ENCODE results near the gene BATF3. TPM values are rescaled to one million over a fixed set of nuclear protein-coding genes. Genes with fewer than 3 reads are reported as not detected.

BATF3 gene
- polyA plus RNA-seq, 1 of the 3 experiments (the other 2 are of a cell fraction) = 0.76 TPM

- no peak for DNase-seq
- Histone ChIP-seq H3K4me3 (ENCODE audit: low read depth in 2 of 2, low read length in 1 of 2) (no peak overlapping the region), H4K20me1 (ENCODE audit: insufficient read depth) (no peaks in the 10 kb centered on the region), H3K36me3 (replicated peaks in 1 of 2; ENCODE audit: control insufficient read depth in 1 of 2, insufficient read depth in 2 of 2, low read length in 1 of 2) (no peaks in the 10 kb centered on the region), H3K4me2 (no peak overlapping the region), H3K9ac (no peak overlapping the region), H3K9me3 (no peaks in the 10 kb centered on the region), H3K27me3 (ENCODE audit: insufficient read depth) (peaks cover 14% of the 10 kb centered on the region; the same call in 1 of the 2 replicates), H3K9me2 (no peaks in the 10 kb centered on the region), H3K79me2 (ENCODE audit: insufficient read depth) (no peaks in the 10 kb centered on the region), H3K27ac (ENCODE audit: low read depth in 2 of 2, low read length in 1 of 2) (no peak overlapping the region), H3F3A (replicated peaks; ENCODE audit: insufficient read depth) (no peaks in the 10 kb centered on the region), H2AFZ (ENCODE audit: low read depth) (no peak overlapping the region), H3K4me1 (ENCODE audit: control insufficient read depth in 1 of 2, insufficient read depth in 2 of 2, low read depth in 1 of 2, low read length in 1 of 2) (peaks cover 0 to 3% of the 10 kb centered on the region in 2 experiments; a peak in 1 of 4 replicates)
- WGBS (ENCODE audit: low lambda C conversion rate) = 57% methylated on average over 3 of the region's 3 CpGs
- TF ChIP-seq GABPA (IDR thresholded peaks at IDR 0.05; ENCODE audit: low read depth) (no peak), POLR2AphosphoS5 (IDR thresholded peaks at IDR 0.05; ENCODE audit: low read depth, low read length) (no peak), NRF1 (IDR thresholded peaks at IDR 0.05; ENCODE audit: low read depth, low read length) (no peak), SIN3A (IDR thresholded peaks at IDR 0.05; ENCODE audit: borderline replicate concordance, low read depth, low read length) (no peak), EP300 (IDR thresholded peaks at IDR 0.05; ENCODE audit: borderline replicate concordance in 1 of 2, low read depth in 1 of 2, low read length in 1 of 2) (no peak), CTCF (IDR thresholded peaks at IDR 0.05) (no peak), REST (IDR thresholded peaks at IDR 0.05; ENCODE audit: low read depth, low read length) (no peak), PBX3 (IDR thresholded peaks at IDR 0.05) (no peak), CHD2 (IDR thresholded peaks at IDR 0.05; ENCODE audit: low read length, partially characterized antibody) (no peak), FOXM1 (IDR thresholded peaks at IDR 0.05; ENCODE audit: low read depth) (no peak), USF1 (IDR thresholded peaks at IDR 0.05; ENCODE audit: borderline replicate concordance, low read depth) (no peak), TCF12 (IDR thresholded peaks at IDR 0.05) (no peak), USF2 (IDR thresholded peaks at IDR 0.05; ENCODE audit: borderline replicate concordance, low read depth, low read length) (no peak), TEAD4 (IDR thresholded peaks at IDR 0.05; ENCODE audit: borderline replicate concordance, insufficient read depth) (no peak), JUND (IDR thresholded peaks at IDR 0.05) (no peak), EZH2phosphoT487 (IDR thresholded peaks at IDR 0.05; ENCODE audit: borderline replicate concordance, low read depth) (no peak), SMC3 (IDR thresholded peaks at IDR 0.05; ENCODE audit: low read depth, low read length) (no peak)
- CTCF ChIA-PET = no interaction called here
- POLR2A ChIA-PET = no interaction called here
These were observed 47.7 kb downstream of the BATF3 start for GRCh38 chr1:212651977-212652376.
